Fibroblast of skin of left biceps (primary cell): ENCODE results near the gene INTS4.
"Not testable (repeated sequence)": the region's sequence is repeated elsewhere in the genome, so short reads cannot be mapped to it uniquely, and the experiment has no call there.

ENCODE experiments used
- DNase-seq, 2 experiments: peaks; one replicate each; pipeline ENCODE4 v3.0.0-alpha.2; 2013; ENCODE audit warnings: low read depth in 2 of 2

The INTS4 gene

GRCh38 chr11:77943296-77943695 lies 51.2 kb downstream of the INTS4 start:
- DNase-seq = not testable (repeated sequence)

GRCh38 chr11:77942465-77942864 lies 52.0 kb downstream of the INTS4 start:
- DNase-seq = not testable (repeated sequence)

- not testable (repeated sequence) for DNase-seq
Measured at GRCh38 chr11:77933596-77933995, 60.9 kb downstream of the INTS4 start.

GRCh38 chr11:77930334-77931208 lies 63.9 kb downstream of the INTS4 start:
- DNase-seq = not testable (repeated sequence)

- DNase-seq = not testable (repeated sequence)
Measured at GRCh38 chr11:77917713-77918112, 76.8 kb downstream of the INTS4 start.

- DNase-seq = peak; percentile 29 to 33
Measured at GRCh38 chr11:77914307-77914791, 80.1 kb downstream of the INTS4 start.

GRCh38 chr11:77913608-77914306 lies 80.7 kb downstream of the INTS4 start:
- DNase-seq = not testable (repeated sequence)

GRCh38 chr11:77910828-77911227 lies 83.6 kb downstream of the INTS4 start:
- DNase-seq = not testable (repeated sequence)

GRCh38 chr11:77909277-77909676 lies 85.2 kb downstream of the INTS4 start:
- no peak for DNase-seq

- DNase-seq = no peak
Measured at GRCh38 chr11:77908835-77909234, 85.6 kb downstream of the INTS4 start.

GRCh38 chr11:77894949-77895348 lies 99.5 kb downstream of the INTS4 start:
- not testable (repeated sequence) for DNase-seq

- not testable (repeated sequence) for DNase-seq
Measured at GRCh38 chr11:77891703-77892102, 102.8 kb downstream of the INTS4 start.

- DNase-seq = not testable (repeated sequence)
Measured at GRCh38 chr11:77891256-77891655, 103.2 kb downstream of the INTS4 start.

- not testable (repeated sequence) for DNase-seq
Measured at GRCh38 chr11:77890619-77891056, 103.8 kb downstream of the INTS4 start.

GRCh38 chr11:77890100-77890614 lies 104.3 kb downstream of the INTS4 start:
- not testable (repeated sequence) for DNase-seq

GRCh38 chr11:77889045-77889444 lies 105.4 kb downstream of the INTS4 start:
- not testable (repeated sequence) for DNase-seq

- DNase-seq = no peak
Measured at GRCh38 chr11:77886401-77886800, 108.1 kb downstream of the INTS4 start.

GRCh38 chr11:77884829-77885190 lies 109.7 kb downstream of the INTS4 start:
- DNase-seq = no peak

- DNase-seq = peak in 1 of 2 experiments; percentile 30
Measured at GRCh38 chr11:77884186-77884828, 110.2 kb downstream of the INTS4 start.

- no peak for DNase-seq
Measured at GRCh38 chr11:77883775-77884174, 110.7 kb downstream of the INTS4 start.

- no peak for DNase-seq
Measured at GRCh38 chr11:77882396-77882795, 112.1 kb downstream of the INTS4 start.

GRCh38 chr11:77879218-77879617 lies 115.2 kb downstream of the INTS4 start:
- DNase-seq = peak in 1 of 2 experiments; percentile 28
